Suprapubic skin (tissue), 4 donors: Measurements from ENCODE around the gene DNAH8.
"Not testable (repeated sequence)": the region's sequence is repeated elsewhere in the genome, so short reads cannot be mapped to it uniquely, and the experiment has no call there.

ENCODE experiments used
- EP300 ChIP-seq: sonication (generic); formaldehyde crosslinking; IDR thresholded peaks from one replicate; pipeline ENCODE4 v1.6.1; 2017; ENCODE audit warnings: antibody characterized with exemption
- POLR2A ChIP-seq, 2 donors: fragments of 450-650 bp; IDR thresholded peaks; one replicate each; pipeline ENCODE4 v1.6.1; 2017; ENCODE audit warnings: antibody characterized with exemption in 2 of 2, mild to moderate bottlenecking in 2 of 2, moderate library complexity in 2 of 2
- POLR2AphosphoS5 ChIP-seq, 3 donors: sonication (generic); formaldehyde crosslinking; IDR thresholded peaks; one replicate each; pipeline ENCODE4 v1.6.1; 2017; ENCODE audit warnings: antibody characterized with exemption in 3 of 3
- TF ChIP-seq, protein P1 (sequence below), 2 donors: fragments of 200-600 bp in 1 of 2; fragments of 450-650 bp in 1 of 2; sonication (generic) in 1 of 2; IDR thresholded peaks; one replicate each; pipeline ENCODE4 v1.5.1; 2016 to 2019; ENCODE audit warnings: antibody characterized with exemption in 2 of 2, mild to moderate bottlenecking in 1 of 2, moderate library complexity in 1 of 2

DNA sequence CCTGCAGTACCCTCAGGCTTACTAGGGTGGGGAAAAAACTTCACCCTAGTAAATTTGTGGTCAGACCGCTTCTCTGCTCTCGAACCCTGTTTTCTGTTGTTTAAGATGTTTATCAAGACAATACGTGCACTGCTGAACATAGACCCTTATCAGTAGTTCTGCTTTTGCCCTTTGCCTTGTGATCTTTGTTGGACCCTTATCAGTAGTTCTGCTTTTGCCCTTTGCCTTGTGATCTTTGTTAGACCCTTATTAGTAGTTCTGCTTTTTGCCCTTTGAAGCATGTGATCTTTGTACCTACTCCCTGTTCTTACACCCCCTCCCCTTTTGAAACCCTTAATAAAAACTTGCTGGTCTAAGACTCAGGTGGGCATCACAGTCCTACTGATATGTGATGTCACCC, 15.4 kb upstream of the DNAH8 start:
- TF ChIP-seq, protein P1, sequence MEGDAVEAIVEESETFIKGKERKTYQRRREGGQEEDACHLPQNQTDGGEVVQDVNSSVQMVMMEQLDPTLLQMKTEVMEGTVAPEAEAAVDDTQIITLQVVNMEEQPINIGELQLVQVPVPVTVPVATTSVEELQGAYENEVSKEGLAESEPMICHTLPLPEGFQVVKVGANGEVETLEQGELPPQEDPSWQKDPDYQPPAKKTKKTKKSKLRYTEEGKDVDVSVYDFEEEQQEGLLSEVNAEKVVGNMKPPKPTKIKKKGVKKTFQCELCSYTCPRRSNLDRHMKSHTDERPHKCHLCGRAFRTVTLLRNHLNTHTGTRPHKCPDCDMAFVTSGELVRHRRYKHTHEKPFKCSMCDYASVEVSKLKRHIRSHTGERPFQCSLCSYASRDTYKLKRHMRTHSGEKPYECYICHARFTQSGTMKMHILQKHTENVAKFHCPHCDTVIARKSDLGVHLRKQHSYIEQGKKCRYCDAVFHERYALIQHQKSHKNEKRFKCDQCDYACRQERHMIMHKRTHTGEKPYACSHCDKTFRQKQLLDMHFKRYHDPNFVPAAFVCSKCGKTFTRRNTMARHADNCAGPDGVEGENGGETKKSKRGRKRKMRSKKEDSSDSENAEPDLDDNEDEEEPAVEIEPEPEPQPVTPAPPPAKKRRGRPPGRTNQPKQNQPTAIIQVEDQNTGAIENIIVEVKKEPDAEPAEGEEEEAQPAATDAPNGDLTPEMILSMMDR (IDR thresholded peaks at IDR 0.05) = not testable (repeated sequence)
- not testable (repeated sequence) for TF ChIP-seq POLR2AphosphoS5 (IDR thresholded peaks at IDR 0.05); POLR2A (IDR thresholded peaks at IDR 0.05); EP300
